ENCODE measurements around the gene SLC22A4. TPM values are rescaled to one million over a fixed set of nuclear protein-coding genes. Genes with fewer than 3 reads are reported as not detected.
A peak's percentile ranks its signal among the peaks of the same experiment; 100 is the strongest.

Gene SLC22A4
- 1.8 TPM for polyA plus RNA-seq (2013, experiment 1 of 2)
- polyA plus RNA-seq (2013, experiment 2 of 2), result 1.9 TPM

DNA sequence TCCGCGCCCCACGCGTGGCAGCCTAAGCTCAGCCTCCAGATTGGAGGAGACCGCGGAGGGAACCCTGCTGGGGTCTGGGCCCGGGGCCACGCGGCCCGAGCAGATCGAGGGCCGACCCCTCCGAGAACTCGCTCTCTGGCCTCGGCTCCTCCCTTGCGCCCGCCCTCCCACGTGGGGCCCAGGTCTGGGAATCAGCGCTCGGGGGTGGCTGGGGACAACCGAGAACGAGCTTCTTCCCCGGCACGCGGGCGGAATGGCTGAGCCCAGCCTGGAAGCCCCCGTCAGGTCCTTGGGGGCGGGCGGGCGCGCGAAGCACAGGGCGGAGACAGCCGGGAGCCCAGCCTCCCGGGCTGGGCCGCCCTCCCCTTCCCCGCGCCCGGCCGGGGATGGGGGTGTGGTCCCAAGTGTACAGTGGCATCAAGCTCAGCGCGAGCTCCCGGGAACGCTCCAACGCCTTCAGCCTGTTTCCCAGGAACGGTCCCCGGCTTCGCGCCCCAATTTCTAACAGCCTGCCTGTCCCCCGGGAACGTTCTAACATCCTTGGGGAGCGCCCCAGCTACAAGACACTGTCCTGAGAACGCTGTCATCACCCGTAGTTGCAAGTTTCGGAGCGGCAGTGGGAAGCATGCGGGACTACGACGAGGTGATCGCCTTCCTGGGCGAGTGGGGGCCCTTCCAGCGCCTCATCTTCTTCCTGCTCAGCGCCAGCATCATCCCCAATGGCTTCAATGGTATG is at the start of gene SLC22A4:
Gene SLC22A4 (plus strand): TSS at position 403 of the 736 bp plus-strand sequence. CDS start 223 bp downstream, at position 626.
- no peaks in the 10 kb centered on the region for H3K27me3 ChIP-seq (ENCODE audit: control insufficient read depth in 1 of 2, insufficient read depth in 1 of 2, low read length in 2 of 2)
- no peaks in the 10 kb centered on the region for H3K9me3 ChIP-seq (ENCODE audit: control insufficient read depth, low read length)
- peaks cover 26% of the 10 kb centered on the region for H3K79me1 ChIP-seq (replicated peaks; ENCODE audit: low read length, poor library complexity, severe bottlenecking)
- peak within 1 kb of the TSS; percentile 74 to 84 for H3K4ac ChIP-seq (ENCODE audit: low read depth in 1 of 2, low read length in 2 of 2)
- H2BK120ac ChIP-seq (ENCODE audit: low read depth, low read length), result peak within 1 kb of the TSS; percentile 73
- peak within 1 kb of the TSS; percentile 9 for H2BK5ac ChIP-seq (ENCODE audit: low read depth, low read length, poor library complexity, severe bottlenecking)
- peak within 1 kb of the TSS; percentile 81 to 83 for H3K18ac ChIP-seq (ENCODE audit: low read depth in 1 of 2, low read length in 2 of 2)
- peak within 1 kb of the TSS; percentile 86 for H3K27ac ChIP-seq (ENCODE audit: low read length, poor library complexity, severe bottlenecking)
- peaks cover 15% of the 10 kb centered on the region for H3K4me1 ChIP-seq (ENCODE audit: control insufficient read depth, insufficient read depth, low read depth, low read length)
- peak within 1 kb of the TSS in 1 of 2 experiments; percentile 91 for H2BK12ac ChIP-seq (ENCODE audit: low read length in 2 of 2)
- H2BK15ac ChIP-seq (ENCODE audit: low read depth, poor library complexity, severe bottlenecking), result peak within 1 kb of the TSS; percentile 94
- WGBS, result under 1% methylated on average over 62 of the region's 63 CpGs
- H3K4me2 ChIP-seq (ENCODE audit: low read length, poor library complexity, severe bottlenecking), result peak within 1 kb of the TSS; percentile 90
- no peak within 1 kb of the TSS for H2AK5ac ChIP-seq (ENCODE audit: low read length, severe bottlenecking)
- H4K91ac ChIP-seq (ENCODE audit: low read length), result peak within 1 kb of the TSS; percentile 81
- H3K9ac ChIP-seq (ENCODE audit: low read length), result peak within 1 kb of the TSS; percentile 92
- peak within 1 kb of the TSS in 1 of 2 experiments; percentile 95 for H3K14ac ChIP-seq (ENCODE audit: low read length in 2 of 2)
- H3K36me3 ChIP-seq (ENCODE audit: control insufficient read depth in 1 of 2, insufficient read depth in 2 of 2, low read depth in 1 of 2, low read length in 2 of 2), result no peaks in the 10 kb centered on the region
- peak within 1 kb of the TSS; percentile 82 to 92 for H3K4me3 ChIP-seq (ENCODE audit: insufficient read depth in 1 of 2, low read depth in 1 of 2, low read length in 2 of 2)
- peak within 1 kb of the TSS in 1 of 2 experiments; percentile 65 for H3K23ac ChIP-seq (ENCODE audit: low read length in 2 of 2)
- H2AFZ ChIP-seq (ENCODE audit: low read depth, low read length), result peak within 1 kb of the TSS; percentile 93
- DNase-seq, result peak; percentile 97
- peak within 1 kb of the TSS; percentile 78 for H4K8ac ChIP-seq (ENCODE audit: low read length)

DNA sequence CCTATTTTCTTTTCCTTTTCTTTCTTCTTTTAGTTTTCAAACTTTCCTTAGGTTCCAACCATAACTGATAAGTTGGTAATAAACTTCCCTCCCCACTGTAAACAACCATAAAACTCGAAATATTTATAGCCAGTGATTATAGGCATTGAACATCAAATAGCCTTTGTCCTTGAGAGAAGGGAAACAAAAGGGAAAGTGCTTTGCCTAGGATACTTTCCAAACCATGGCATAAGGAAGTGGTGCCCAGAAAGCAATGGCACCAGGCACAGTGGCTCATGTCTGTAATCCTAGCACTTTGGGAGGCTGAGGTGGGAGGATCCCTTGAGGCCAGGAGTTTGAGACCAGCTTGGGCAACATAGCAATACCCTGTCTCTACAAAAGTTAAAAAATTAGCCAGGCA is 48.6 kb upstream of the SLC22A4 start:
- Histone ChIP-seq H3K4me2 (ENCODE audit: low read length, poor library complexity, severe bottlenecking) (no peak overlapping the region), H4K91ac (ENCODE audit: low read length) (no peak overlapping the region), H2BK15ac (ENCODE audit: low read depth, poor library complexity, severe bottlenecking) (no peak overlapping the region), H3K27me3 (ENCODE audit: control insufficient read depth in 1 of 2, insufficient read depth in 1 of 2, low read length in 2 of 2) (no peaks in the 10 kb centered on the region), H3K27ac (ENCODE audit: low read length, poor library complexity, severe bottlenecking) (no peak overlapping the region), H3K79me1 (replicated peaks; ENCODE audit: low read length, poor library complexity, severe bottlenecking) (no peaks in the 10 kb centered on the region), H3K9me3 (ENCODE audit: control insufficient read depth, low read length) (peaks cover 18% of the 10 kb centered on the region), H3K4ac (ENCODE audit: low read depth in 1 of 2, low read length in 2 of 2) (no peak overlapping the region), H2BK120ac (ENCODE audit: low read depth, low read length) (no peak overlapping the region), H3K14ac (ENCODE audit: low read length in 2 of 2) (no peak overlapping the region), H3K36me3 (ENCODE audit: control insufficient read depth in 1 of 2, insufficient read depth in 2 of 2, low read depth in 1 of 2, low read length in 2 of 2) (no peaks in the 10 kb centered on the region), H3K18ac (ENCODE audit: low read depth in 1 of 2, low read length in 2 of 2) (no peak overlapping the region), H2BK5ac (ENCODE audit: low read depth, low read length, poor library complexity, severe bottlenecking) (no peak overlapping the region), H4K8ac (ENCODE audit: low read length) (no peak overlapping the region), H3K4me1 (ENCODE audit: control insufficient read depth, insufficient read depth, low read depth, low read length) (peaks cover 3% of the 10 kb centered on the region), H2AFZ (ENCODE audit: low read depth, low read length) (no peak overlapping the region), H3K23ac (ENCODE audit: low read length in 2 of 2) (no peak overlapping the region), H3K4me3 (ENCODE audit: insufficient read depth in 1 of 2, low read depth in 1 of 2, low read length in 2 of 2) (no peak overlapping the region), H2BK12ac (ENCODE audit: low read length in 2 of 2) (no peak overlapping the region), H3K9ac (ENCODE audit: low read length) (no peak overlapping the region), H2AK5ac (ENCODE audit: low read length, severe bottlenecking) (no peak overlapping the region)
- no peak for DNase-seq
- 70% methylated on average over 1 of the region's 1 CpG for WGBS

GRCh38 chr5:132246806-132247205 is 47.4 kb upstream of the SLC22A4 start:
- no peaks in the 10 kb centered on the region for H3K79me1 ChIP-seq (replicated peaks; ENCODE audit: low read length, poor library complexity, severe bottlenecking)
- peaks cover 0 to 3% of the 10 kb centered on the region in 2 experiments for H3K36me3 ChIP-seq (ENCODE audit: control insufficient read depth in 1 of 2, insufficient read depth in 2 of 2, low read depth in 1 of 2, low read length in 2 of 2)
- H3K23ac ChIP-seq (ENCODE audit: low read length in 2 of 2), result no peak overlapping the region
- DNase-seq, result no peak
- no peak overlapping the region for H3K4me3 ChIP-seq (ENCODE audit: insufficient read depth in 1 of 2, low read depth in 1 of 2, low read length in 2 of 2)
- H2BK15ac ChIP-seq (ENCODE audit: low read depth, poor library complexity, severe bottlenecking), result no peak overlapping the region
- no peak overlapping the region for H3K18ac ChIP-seq (ENCODE audit: low read depth in 1 of 2, low read length in 2 of 2)
- H3K4ac ChIP-seq (ENCODE audit: low read depth in 1 of 2, low read length in 2 of 2), result no peak overlapping the region
- H2BK5ac ChIP-seq (ENCODE audit: low read depth, low read length, poor library complexity, severe bottlenecking), result no peak overlapping the region
- no peaks in the 10 kb centered on the region for H3K27me3 ChIP-seq (ENCODE audit: control insufficient read depth in 1 of 2, insufficient read depth in 1 of 2, low read length in 2 of 2)
- no peak overlapping the region for H2AK5ac ChIP-seq (ENCODE audit: low read length, severe bottlenecking)
- peaks cover 13% of the 10 kb centered on the region for H3K9me3 ChIP-seq (ENCODE audit: control insufficient read depth, low read length)
- no peak overlapping the region for H3K14ac ChIP-seq (ENCODE audit: low read length in 2 of 2)
- H3K4me2 ChIP-seq (ENCODE audit: low read length, poor library complexity, severe bottlenecking), result no peak overlapping the region
- no peak overlapping the region for H4K8ac ChIP-seq (ENCODE audit: low read length)
- no peak overlapping the region for H2BK120ac ChIP-seq (ENCODE audit: low read depth, low read length)
- no peak overlapping the region for H2AFZ ChIP-seq (ENCODE audit: low read depth, low read length)
- H2BK12ac ChIP-seq (ENCODE audit: low read length in 2 of 2), result no peak overlapping the region
- H4K91ac ChIP-seq (ENCODE audit: low read length), result no peak overlapping the region
- peaks cover 7% of the 10 kb centered on the region for H3K4me1 ChIP-seq (ENCODE audit: control insufficient read depth, insufficient read depth, low read depth, low read length)
- H3K27ac ChIP-seq (ENCODE audit: low read length, poor library complexity, severe bottlenecking), result no peak overlapping the region
- H3K9ac ChIP-seq (ENCODE audit: low read length), result no peak overlapping the region

- Histone ChIP-seq H3K18ac (ENCODE audit: low read depth in 1 of 2, low read length in 2 of 2) (no peak overlapping the region), H3K79me1 (replicated peaks; ENCODE audit: low read length, poor library complexity, severe bottlenecking) (no peaks in the 10 kb centered on the region), H3K27me3 (ENCODE audit: control insufficient read depth in 1 of 2, insufficient read depth in 1 of 2, low read length in 2 of 2) (no peaks in the 10 kb centered on the region), H3K14ac (ENCODE audit: low read length in 2 of 2) (no peak overlapping the region), H2BK15ac (ENCODE audit: low read depth, poor library complexity, severe bottlenecking) (no peak overlapping the region), H3K27ac (ENCODE audit: low read length, poor library complexity, severe bottlenecking) (no peak overlapping the region), H4K91ac (ENCODE audit: low read length) (no peak overlapping the region), H3K4me2 (ENCODE audit: low read length, poor library complexity, severe bottlenecking) (no peak overlapping the region), H2BK120ac (ENCODE audit: low read depth, low read length) (no peak overlapping the region), H3K9me3 (ENCODE audit: control insufficient read depth, low read length) (peaks cover 8% of the 10 kb centered on the region), H3K4ac (ENCODE audit: low read depth in 1 of 2, low read length in 2 of 2) (no peak overlapping the region), H2BK5ac (ENCODE audit: low read depth, low read length, poor library complexity, severe bottlenecking) (no peak overlapping the region), H3K9ac (ENCODE audit: low read length) (no peak overlapping the region), H2AFZ (ENCODE audit: low read depth, low read length) (no peak overlapping the region), H3K4me1 (ENCODE audit: control insufficient read depth, insufficient read depth, low read depth, low read length) (peaks cover 4% of the 10 kb centered on the region), H3K23ac (ENCODE audit: low read length in 2 of 2) (no peak overlapping the region), H3K4me3 (ENCODE audit: insufficient read depth in 1 of 2, low read depth in 1 of 2, low read length in 2 of 2) (no peak overlapping the region), H4K8ac (ENCODE audit: low read length) (no peak overlapping the region), H2AK5ac (ENCODE audit: low read length, severe bottlenecking) (no peak overlapping the region), H3K36me3 (ENCODE audit: control insufficient read depth in 1 of 2, insufficient read depth in 2 of 2, low read depth in 1 of 2, low read length in 2 of 2) (peaks cover 0 to 3% of the 10 kb centered on the region in 2 experiments), H2BK12ac (ENCODE audit: low read length in 2 of 2) (no peak overlapping the region)
- DNase-seq, result no peak
- 94% methylated on average over 2 of the region's 2 CpGs for WGBS
Observed at GRCh38 chr5:132250547-132250946, 43.6 kb upstream of the SLC22A4 start.
